Measurements from ENCODE around the gene ZNF335.

The ZNF335 gene

GRCh38 chr20:46013322-46013828 is 41.4 kb upstream of the ZNF335 start (continued):
- TF ChIP-seq, protein P1, sequence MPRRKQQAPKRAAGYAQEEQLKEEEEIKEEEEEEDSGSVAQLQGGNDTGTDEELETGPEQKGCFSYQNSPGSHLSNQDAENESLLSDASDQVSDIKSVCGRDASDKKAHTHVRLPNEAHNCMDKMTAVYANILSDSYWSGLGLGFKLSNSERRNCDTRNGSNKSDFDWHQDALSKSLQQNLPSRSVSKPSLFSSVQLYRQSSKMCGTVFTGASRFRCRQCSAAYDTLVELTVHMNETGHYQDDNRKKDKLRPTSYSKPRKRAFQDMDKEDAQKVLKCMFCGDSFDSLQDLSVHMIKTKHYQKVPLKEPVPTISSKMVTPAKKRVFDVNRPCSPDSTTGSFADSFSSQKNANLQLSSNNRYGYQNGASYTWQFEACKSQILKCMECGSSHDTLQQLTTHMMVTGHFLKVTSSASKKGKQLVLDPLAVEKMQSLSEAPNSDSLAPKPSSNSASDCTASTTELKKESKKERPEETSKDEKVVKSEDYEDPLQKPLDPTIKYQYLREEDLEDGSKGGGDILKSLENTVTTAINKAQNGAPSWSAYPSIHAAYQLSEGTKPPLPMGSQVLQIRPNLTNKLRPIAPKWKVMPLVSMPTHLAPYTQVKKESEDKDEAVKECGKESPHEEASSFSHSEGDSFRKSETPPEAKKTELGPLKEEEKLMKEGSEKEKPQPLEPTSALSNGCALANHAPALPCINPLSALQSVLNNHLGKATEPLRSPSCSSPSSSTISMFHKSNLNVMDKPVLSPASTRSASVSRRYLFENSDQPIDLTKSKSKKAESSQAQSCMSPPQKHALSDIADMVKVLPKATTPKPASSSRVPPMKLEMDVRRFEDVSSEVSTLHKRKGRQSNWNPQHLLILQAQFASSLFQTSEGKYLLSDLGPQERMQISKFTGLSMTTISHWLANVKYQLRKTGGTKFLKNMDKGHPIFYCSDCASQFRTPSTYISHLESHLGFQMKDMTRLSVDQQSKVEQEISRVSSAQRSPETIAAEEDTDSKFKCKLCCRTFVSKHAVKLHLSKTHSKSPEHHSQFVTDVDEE (CRISPR knock-in tag; IDR thresholded peaks at IDR 0.05): no peak

DNA sequence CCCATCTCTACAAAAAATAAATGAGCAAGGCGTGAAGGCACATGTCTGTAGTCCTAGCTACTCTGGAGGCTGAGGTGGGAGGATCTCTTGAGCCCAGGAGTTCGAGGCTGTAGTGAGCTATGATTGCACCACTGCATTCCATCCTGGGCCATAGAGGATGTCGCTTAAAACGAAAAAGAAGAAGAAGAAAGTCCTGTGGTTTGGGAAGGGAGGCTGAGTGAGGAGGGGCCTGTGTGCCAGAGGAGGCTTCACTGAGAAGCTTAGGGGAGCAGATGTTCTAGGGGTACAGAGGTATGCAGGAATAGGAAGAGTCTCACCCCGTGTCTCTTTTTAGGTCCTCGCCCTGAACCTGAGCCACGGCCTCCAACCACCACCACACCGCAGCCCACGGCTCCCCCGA is 40.9 kb upstream of the ZNF335 start:
- ATAC-seq: no peak
- TF ChIP-seq PPARA (CRISPR knock-in tag; IDR thresholded peaks at IDR 0.05; ENCODE audit: borderline replicate concordance) (no peak), ESRRG (CRISPR knock-in tag; IDR thresholded peaks at IDR 0.05) (no peak), SNAI2 (CRISPR knock-in tag; IDR thresholded peaks at IDR 0.05) (no peak)

DNA sequence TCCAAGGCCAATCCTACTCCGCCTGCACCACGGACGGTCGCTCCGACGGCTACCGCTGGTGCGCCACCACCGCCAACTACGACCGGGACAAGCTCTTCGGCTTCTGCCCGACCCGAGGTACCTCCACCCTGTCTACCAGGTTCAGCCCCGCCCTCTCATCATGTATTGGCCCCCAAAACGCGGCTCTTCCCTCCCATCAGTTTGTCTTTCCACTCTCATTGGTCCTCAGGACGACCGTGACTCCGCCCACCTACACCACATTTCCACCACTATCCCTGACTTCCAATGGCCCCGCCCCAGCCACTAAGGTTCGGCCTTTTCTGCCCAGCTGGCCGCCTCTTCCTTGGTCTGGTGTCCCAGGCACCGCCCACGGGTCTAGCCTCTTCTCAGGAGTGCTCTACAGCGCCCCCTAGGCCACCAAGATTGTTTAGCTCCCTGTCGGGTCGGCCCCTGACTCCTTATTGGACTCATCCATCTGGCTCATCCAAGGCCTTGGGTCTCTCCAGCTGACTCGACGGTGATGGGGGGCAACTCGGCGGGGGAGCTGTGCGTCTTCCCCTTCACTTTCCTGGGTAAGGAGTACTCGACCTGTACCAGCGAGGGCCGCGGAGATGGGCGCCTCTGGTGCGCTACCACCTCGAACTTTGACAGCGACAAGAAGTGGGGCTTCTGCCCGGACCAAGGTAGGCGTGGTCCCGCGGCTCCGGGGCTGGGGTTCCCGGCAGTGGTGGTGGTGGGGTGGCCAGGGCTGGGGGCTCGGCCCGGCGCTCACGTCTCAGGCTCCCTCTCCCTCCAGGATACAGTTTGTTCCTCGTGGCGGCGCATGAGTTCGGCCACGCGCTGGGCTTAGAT is 39.9 kb upstream of the ZNF335 start:
- no peak for ATAC-seq
- TF ChIP-seq OSR1 (CRISPR knock-in tag; IDR thresholded peaks at IDR 0.05) (no peak), ZC3H10 (CRISPR knock-in tag; IDR thresholded peaks at IDR 0.05) (no peak), ARNTL (CRISPR knock-in tag; IDR thresholded peaks at IDR 0.05; ENCODE audit: borderline replicate concordance, low read depth) (no peak), ZNF8 (CRISPR knock-in tag; IDR thresholded peaks at IDR 0.05) (no peak), ZFP3 (CRISPR knock-in tag; IDR thresholded peaks at IDR 0.05) (no peak), ESRRG (CRISPR knock-in tag; IDR thresholded peaks at IDR 0.05) (no peak)
- TF ChIP-seq, protein P1 (CRISPR knock-in tag; IDR thresholded peaks at IDR 0.05): no peak

DNA sequence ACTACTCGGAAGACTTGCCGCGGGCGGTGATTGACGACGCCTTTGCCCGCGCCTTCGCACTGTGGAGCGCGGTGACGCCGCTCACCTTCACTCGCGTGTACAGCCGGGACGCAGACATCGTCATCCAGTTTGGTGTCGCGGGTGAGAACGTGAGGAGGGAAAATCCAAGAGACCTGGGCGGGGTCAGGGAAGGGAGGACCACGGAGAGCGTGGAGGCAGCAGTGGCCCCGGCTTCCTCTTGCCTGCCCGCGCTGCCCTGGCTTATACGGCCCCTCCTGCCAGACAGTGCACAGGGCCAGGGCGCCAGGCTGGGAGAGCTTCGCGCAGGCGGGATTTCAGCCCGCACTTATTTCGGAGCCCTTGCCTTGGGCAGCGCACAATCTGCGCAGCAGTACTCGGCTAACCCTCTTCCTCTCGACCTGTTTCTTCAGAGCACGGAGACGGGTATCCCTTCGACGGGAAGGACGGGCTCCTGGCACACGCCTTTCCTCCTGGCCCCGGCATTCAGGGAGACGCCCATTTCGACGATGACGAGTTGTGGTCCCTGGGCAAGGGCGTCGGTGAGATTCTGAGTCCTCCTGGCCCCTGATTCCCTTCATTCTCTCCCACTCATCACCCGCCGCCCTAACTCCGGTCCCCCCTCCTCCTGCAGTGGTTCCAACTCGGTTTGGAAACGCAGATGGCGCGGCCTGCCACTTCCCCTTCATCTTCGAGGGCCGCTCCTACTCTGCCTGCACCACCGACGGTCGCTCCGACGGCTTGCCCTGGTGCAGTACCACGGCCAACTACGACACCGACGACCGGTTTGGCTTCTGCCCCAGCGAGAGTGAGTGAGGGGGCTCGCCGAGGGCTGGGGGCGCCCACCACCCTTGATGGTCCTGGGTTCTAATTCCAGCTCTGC is 38.7 kb upstream of the ZNF335 start:
- peak; percentile 48 for ATAC-seq
- TF ChIP-seq GLIS3 (CRISPR knock-in tag; IDR thresholded peaks at IDR 0.05): no peak
- TF ChIP-seq TCF4 (CRISPR knock-in tag; IDR thresholded peaks at IDR 0.05; ENCODE audit: borderline replicate concordance): no peak
- TF ChIP-seq ZC3H10 (CRISPR knock-in tag; IDR thresholded peaks at IDR 0.05): no peak
- no peak for TF ChIP-seq ZFP30 (CRISPR knock-in tag; IDR thresholded peaks at IDR 0.05)
- TF ChIP-seq, protein P1 (CRISPR knock-in tag; IDR thresholded peaks at IDR 0.05): no peak
- no peak for TF ChIP-seq ZNF8 (CRISPR knock-in tag; IDR thresholded peaks at IDR 0.05)
- no peak for TF ChIP-seq TOX (CRISPR knock-in tag; IDR thresholded peaks at IDR 0.05; ENCODE audit: borderline replicate concordance)

DNA sequence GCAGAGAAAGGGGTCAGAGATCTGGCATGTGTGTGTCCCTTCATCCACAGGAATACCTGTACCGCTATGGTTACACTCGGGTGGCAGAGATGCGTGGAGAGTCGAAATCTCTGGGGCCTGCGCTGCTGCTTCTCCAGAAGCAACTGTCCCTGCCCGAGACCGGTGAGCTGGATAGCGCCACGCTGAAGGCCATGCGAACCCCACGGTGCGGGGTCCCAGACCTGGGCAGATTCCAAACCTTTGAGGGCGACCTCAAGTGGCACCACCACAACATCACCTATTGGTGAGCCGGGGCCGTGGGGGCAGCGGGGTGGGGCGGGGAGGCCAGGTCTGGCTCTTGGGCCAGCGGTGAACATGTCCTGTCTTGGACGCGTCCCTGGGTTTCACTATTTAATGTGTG is 37.8 kb upstream of the ZNF335 start:
- no peak for TF ChIP-seq ZNF70 (CRISPR knock-in tag; IDR thresholded peaks at IDR 0.05)
- ATAC-seq: no peak
